B cell (primary cell): Measurements from ENCODE around the gene PSMD10. TPM values are rescaled to one million over a fixed set of nuclear protein-coding genes. Genes with fewer than 3 reads are reported as not detected.

ENCODE experiments used
- ATAC-seq: fragments of 200-7000 bp; cut with Tn5 transposase; one replicate; pipeline ENCODE4 v1.10.0; 2021; ENCODE audit warnings: low read depth, mild to moderate bottlenecking, moderate number of reproducible peaks, moderate library complexity
- CTCF ChIA-PET: fragments of 350-600 bp; sonication (Branson Sonifier 250); formaldehyde crosslinking; loops from one replicate; lab custom pipeline; 2021; ENCODE audit warnings: antibody characterized with exemption, inconsistent platforms; lab: Charles Lee
- POLR2A ChIA-PET: fragments of 350-600 bp; sonication (Branson Sonifier 250); formaldehyde crosslinking; loops from one replicate; lab custom pipeline; 2021; ENCODE audit warnings: antibody characterized with exemption; lab: Charles Lee
- DNase-seq: peaks from one replicate; pipeline ENCODE4 v3.0.0; 2013
- H2AFZ ChIP-seq: 2 replicates; pipeline ENCODE4 v1.6.1; 2012; ENCODE audit warnings: mild to moderate bottlenecking, low read depth, low read length; ENCODE audit not compliant: insufficient read depth, poor library complexity, severe bottlenecking
- H3K27ac ChIP-seq, 2 donors: 1 replicate in 1 of 2; 2 replicates in 1 of 2; pipeline ENCODE4 v1.5.1; 2012 to 2013; ENCODE audit warnings: low read length in 2 of 2, mild to moderate bottlenecking in 2 of 2, moderate library complexity in 1 of 2
- H3K27me3 ChIP-seq, 4 experiments: fragments of 200-600 bp in 1 of 4; sonication (generic) in 1 of 4; replicated peaks in 1 of 4; 1 replicate in 2 of 4; 2 replicates in 2 of 4; pipeline versions ENCODE4 v1.6.1 to v1.7.0; 2013 to 2016; ENCODE audit warnings: low read length in 3 of 4, mild to moderate bottlenecking in 2 of 4, mixed read lengths in 1 of 4, moderate library complexity in 1 of 4; ENCODE audit not compliant: insufficient read depth in 4 of 4, control insufficient read depth in 3 of 4; ENCODE audit errors: control extremely low read depth in 1 of 4
- H3K36me3 ChIP-seq, 2 experiments: replicated peaks in 1 of 2; 1 replicate in 1 of 2; 2 replicates in 1 of 2; pipeline versions ENCODE4 v1.6.1 to v1.7.1; 2013; ENCODE audit warnings: low read length in 1 of 2; ENCODE audit not compliant: insufficient read depth in 2 of 2, control insufficient read depth in 1 of 2; ENCODE audit errors: control extremely low read depth in 1 of 2, extremely low read depth in 1 of 2
- H3K4me1 ChIP-seq, 2 donors: fragments of 200-600 bp in 1 of 2; sonication (generic) in 1 of 2; 1 replicate in 1 of 2; 2 replicates in 1 of 2; pipeline versions ENCODE4 v1.5.1 to v1.6.1; 2013 to 2017; ENCODE audit warnings: low read length in 2 of 2; ENCODE audit not compliant: control insufficient read depth in 2 of 2, insufficient read depth in 2 of 2
- H3K4me2 ChIP-seq: replicated peaks from 2 replicates; pipeline ENCODE3; 2012; ENCODE audit warnings: mild to moderate bottlenecking, low read depth, low read length; ENCODE audit not compliant: poor library complexity, severe bottlenecking
- H3K4me3 ChIP-seq, 5 experiments: fragments of 200-600 bp in 1 of 5; sonication (generic) in 1 of 5; 1 replicate in 3 of 5; 2 replicates in 2 of 5; pipeline versions ENCODE4 v1.5.1 to v1.7.0; 2011 to 2016; ENCODE audit warnings: low read length in 4 of 5, mild to moderate bottlenecking in 4 of 5, low read depth in 2 of 5, control low read depth in 1 of 5, moderate library complexity in 1 of 5; ENCODE audit not compliant: insufficient read depth in 1 of 5; ENCODE audit errors: control extremely low read depth in 1 of 5, extremely low read depth in 1 of 5
- H3K79me2 ChIP-seq: fragments of 200-600 bp; sonication (generic); one replicate; pipeline ENCODE4 v1.6.0; 2016; ENCODE audit warnings: low read length; ENCODE audit not compliant: control insufficient read depth, insufficient read depth
- H3K9ac ChIP-seq: fragments of 200-600 bp; sonication (generic); 2 replicates; pipeline ENCODE4 v1.6.1; 2017; ENCODE audit warnings: mild to moderate bottlenecking, low read length, moderate library complexity
- H3K9me3 ChIP-seq, 3 donors: one replicate each; pipeline versions ENCODE4 v1.6.1 to v1.7.1; 2013; ENCODE audit warnings: low read length in 2 of 3; ENCODE audit not compliant: control insufficient read depth in 2 of 3, insufficient read depth in 1 of 3; ENCODE audit errors: control extremely low read depth in 1 of 3
- H4K20me1 ChIP-seq: 2 replicates; pipeline ENCODE4 v1.6.0; 2012; ENCODE audit warnings: mild to moderate bottlenecking, low read length; ENCODE audit not compliant: insufficient read depth, control insufficient read depth, poor library complexity, severe bottlenecking
- H3K27ac Mint-ChIP-seq: one replicate; pipeline ENCODE4 v1.8.0; 2021; ENCODE audit warnings: mixed read lengths
- H3K27me3 Mint-ChIP-seq: one replicate; pipeline ENCODE4 v1.8.0; 2021; ENCODE audit warnings: mixed read lengths
- H3K4me1 Mint-ChIP-seq: one replicate; pipeline ENCODE4 v1.8.0; 2021; ENCODE audit warnings: mixed read lengths
- H3K4me3 Mint-ChIP-seq: one replicate; pipeline ENCODE4 v1.8.0; 2021; ENCODE audit warnings: mixed read lengths
- H3K9me3 Mint-ChIP-seq: one replicate; pipeline ENCODE4 v1.8.0; 2022; ENCODE audit warnings: mixed read lengths; ENCODE audit not compliant: insufficient read depth
- EZH2 ChIP-seq: IDR thresholded peaks from 2 replicates; pipeline ENCODE4 v1.6.1; 2012; ENCODE audit warnings: borderline replicate concordance, low read depth, mild to moderate bottlenecking, moderate library complexity, low read length; ENCODE audit not compliant: insufficient read depth, poor library complexity, severe bottlenecking
- WGBS: methylation state at CpG from one replicate; pipeline ENCODE4 v1.1.5; 2013; ENCODE audit warnings: missing lambda C conversion rate; ENCODE audit not compliant: insufficient coverage; 5-methylcytosine and 5-hydroxymethylcytosine counted together
- intact Hi-C: fragments of 100-400 bp; cut with micrococcal nuclease; formaldehyde crosslinking; loops from one replicate; pipeline ENCODE4 v1.10.0; 2022
- polyA plus RNA-seq: library from polyadenylated mRNA; depleted of rRNA; stranded (reverse); fragments of >200 nt; gene quantifications from 2 replicates; pipeline ENCODE4 v1.2.3, GENCODE V29; 2012
- total RNA-seq, 2 donors: library from RNA; stranded (reverse); fragments of 120-200 nt in 1 of 2; gene quantifications; 1 replicate in 1 of 2; 2 replicates in 1 of 2; pipeline versions ENCODE4 v1.2.3 to v1.2.4, GENCODE V29; 2013 to 2022
- TF ChIP-seq, protein P1 (sequence below): fragments of 200-600 bp; IDR thresholded peaks from one replicate; pipeline ENCODE4 v1.8.0; 2022; ENCODE audit warnings: antibody characterized with exemption, mild to moderate bottlenecking

PSMD10 gene
- total and polyA plus RNA-seq, 2 donors (not counting 1 experiment from before 2014, with no cell fraction given), result 9.6 to 22.6 TPM

DNA sequence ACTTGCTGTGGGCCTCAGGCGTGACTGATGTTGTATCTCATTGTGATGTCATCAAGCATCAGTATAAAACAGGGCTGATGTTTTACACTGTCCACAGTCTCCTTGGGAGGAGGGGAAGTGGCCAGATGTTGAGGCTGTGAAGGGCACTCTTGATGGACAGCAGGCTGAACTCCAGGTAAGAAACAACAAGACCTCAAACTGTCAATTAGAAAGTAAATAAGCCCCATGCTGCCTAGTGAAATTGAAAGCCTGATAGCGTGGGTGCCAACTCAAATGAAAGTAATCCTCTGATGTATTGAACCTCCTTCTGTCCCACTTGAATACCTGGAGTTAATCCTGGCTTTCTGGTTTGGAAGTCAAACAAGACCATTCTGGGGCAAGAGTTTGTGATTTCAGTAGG lies 26.7 kb downstream of the PSMD10 start:
- H2AFZ ChIP-seq, result no peak overlapping the region
- no peak overlapping the region for H3K4me3 Mint-ChIP-seq
- H3K9ac ChIP-seq, result no peak overlapping the region
- no peaks in the 10 kb centered on the region for H3K27me3 ChIP-seq
- H3K79me2 ChIP-seq, result no peaks in the 10 kb centered on the region
- no peaks in the 10 kb centered on the region for H3K36me3 ChIP-seq
- H3K27ac Mint-ChIP-seq, result no peak overlapping the region
- no peaks in the 10 kb centered on the region for H3K9me3 ChIP-seq
- CTCF ChIA-PET, result interaction anchor here (0.6 kb wide), 1 partner anchor 1627 kb away, joined by 4 read pairs; no protein-coding TSS in a partner anchor
- no peak overlapping the region for H3K4me2 ChIP-seq
- H3K4me1 Mint-ChIP-seq, result no peaks in the 10 kb centered on the region
- no peaks in the 10 kb centered on the region for H3K4me1 ChIP-seq
- TF ChIP-seq, protein P1, sequence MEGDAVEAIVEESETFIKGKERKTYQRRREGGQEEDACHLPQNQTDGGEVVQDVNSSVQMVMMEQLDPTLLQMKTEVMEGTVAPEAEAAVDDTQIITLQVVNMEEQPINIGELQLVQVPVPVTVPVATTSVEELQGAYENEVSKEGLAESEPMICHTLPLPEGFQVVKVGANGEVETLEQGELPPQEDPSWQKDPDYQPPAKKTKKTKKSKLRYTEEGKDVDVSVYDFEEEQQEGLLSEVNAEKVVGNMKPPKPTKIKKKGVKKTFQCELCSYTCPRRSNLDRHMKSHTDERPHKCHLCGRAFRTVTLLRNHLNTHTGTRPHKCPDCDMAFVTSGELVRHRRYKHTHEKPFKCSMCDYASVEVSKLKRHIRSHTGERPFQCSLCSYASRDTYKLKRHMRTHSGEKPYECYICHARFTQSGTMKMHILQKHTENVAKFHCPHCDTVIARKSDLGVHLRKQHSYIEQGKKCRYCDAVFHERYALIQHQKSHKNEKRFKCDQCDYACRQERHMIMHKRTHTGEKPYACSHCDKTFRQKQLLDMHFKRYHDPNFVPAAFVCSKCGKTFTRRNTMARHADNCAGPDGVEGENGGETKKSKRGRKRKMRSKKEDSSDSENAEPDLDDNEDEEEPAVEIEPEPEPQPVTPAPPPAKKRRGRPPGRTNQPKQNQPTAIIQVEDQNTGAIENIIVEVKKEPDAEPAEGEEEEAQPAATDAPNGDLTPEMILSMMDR, result no peak
- no peak for TF ChIP-seq EZH2
- DNase-seq (no peak), ATAC-seq (no peak)
- POLR2A ChIA-PET, result no interaction called here
- no peak overlapping the region for H3K27ac ChIP-seq
- H3K27me3 Mint-ChIP-seq, result no peaks in the 10 kb centered on the region
- H3K4me3 ChIP-seq, result no peak overlapping the region
- H3K9me3 Mint-ChIP-seq, result no peaks in the 10 kb centered on the region
- no peaks in the 10 kb centered on the region for H4K20me1 ChIP-seq
- WGBS, result no CpG with 5 or more reads among the region's 2 CpGs
- intact Hi-C loops, result no loop called here

DNA sequence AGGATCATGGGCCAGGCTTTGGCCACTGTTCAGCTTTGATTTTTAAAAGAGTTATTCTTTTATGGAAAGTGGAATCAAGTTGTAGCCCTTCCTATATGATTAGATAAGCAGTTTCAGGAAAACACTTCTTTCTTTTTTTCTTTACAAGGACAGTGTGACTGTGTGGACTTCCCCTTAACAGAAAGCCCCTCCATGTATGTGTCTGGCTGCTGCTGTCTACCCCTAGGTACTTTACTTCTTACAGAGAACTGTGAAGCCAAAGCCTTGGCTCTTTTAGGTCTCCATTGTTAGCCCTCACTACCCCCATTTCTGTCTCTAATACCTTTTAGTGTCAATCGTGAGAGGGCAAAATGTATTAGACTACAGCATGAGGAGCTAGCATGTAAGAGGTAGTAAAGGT lies 27.3 kb downstream of the PSMD10 start:
- CTCF ChIA-PET, result interaction anchor here (0.6 kb wide), 1 partner anchor 1626 kb away, joined by 4 read pairs; no protein-coding TSS in a partner anchor
- Histone ChIP-seq H3K36me3 (no peaks in the 10 kb centered on the region), H3K4me1 (no peaks in the 10 kb centered on the region), H2AFZ (no peak overlapping the region), H3K4me3 (no peak overlapping the region), H4K20me1 (no peaks in the 10 kb centered on the region), H3K9me3 (no peaks in the 10 kb centered on the region), H3K27me3 (no peaks in the 10 kb centered on the region), H3K79me2 (no peaks in the 10 kb centered on the region), H3K4me2 (no peak overlapping the region), H3K27ac (no peak overlapping the region), H3K9ac (no peak overlapping the region)
- no peak for ATAC-seq
- Mint-ChIP-seq H3K9me3 (no peaks in the 10 kb centered on the region), H3K27ac (no peak overlapping the region), H3K4me3 (no peak overlapping the region), H3K4me1 (no peaks in the 10 kb centered on the region), H3K27me3 (no peaks in the 10 kb centered on the region)
- intact Hi-C loops, result no loop called here
- TF ChIP-seq, protein P1, result no peak
- TF ChIP-seq EZH2, result no peak
- WGBS, result no CpG with 5 or more reads among the region's 1 CpG
- no peak for DNase-seq
- POLR2A ChIA-PET, result no interaction called here
